GM12878 (cell line): ENCODE measurements around the gene GRB10. TPM values are rescaled to one million over a fixed set of nuclear protein-coding genes. Genes with fewer than 3 reads are reported as not detected.

Experiments used
- ATAC-seq: fragments of 200-7000 bp; cut with Tn5 transposase; 3 replicates; pipeline ENCODE4 v1.9.1; 2020; ENCODE audit warnings: mild to moderate bottlenecking, moderate library complexity
- BruUV-seq: library from RNA; stranded (reverse); fragments of 400-500 nt; replicated peaks from 2 replicates; lab custom pipeline; 2021; lab: Mats Ljungman, UMichigan
- CTCF ChIA-PET: fragments of 300-600 bp; sonication (Branson Sonifier 250); formaldehyde crosslinking; extraction: SDS; loops from one replicate; lab custom pipeline; 2021; ENCODE audit warnings: inconsistent platforms; lab: Yijun Ruan, JAX
- POLR2A ChIA-PET: fragments of 350-600 bp; formaldehyde crosslinking; extraction: SDS; loops from one replicate; lab custom pipeline; 2021; ENCODE audit warnings: inconsistent platforms; lab: Charles Lee
- RAD21 ChIA-PET: fragments of 300-600 bp; sonication (Branson Sonifier 250); formaldehyde crosslinking; loops from one replicate; lab custom pipeline; 2023; ENCODE audit warnings: antibody characterized with exemption; ENCODE audit not compliant: unreplicated experiment; lab: Charles Lee
- SMC1A ChIA-PET: fragments of 300-600 bp; sonication (Branson Sonifier 250); formaldehyde crosslinking; loops from one replicate; lab custom pipeline; 2023; ENCODE audit not compliant: unreplicated experiment, uncharacterized antibody; lab: Charles Lee
- DNase-seq: peaks from one replicate; pipeline ENCODE4 v3.0.0-alpha.2; 2011; ENCODE audit warnings: low read depth, low spot score
- FAIRE-seq: peaks from 3 replicates; lab custom pipeline; 2011; peaks lifted over from hg19 to GRCh38; lab: Jason Lieb, UNC
- H2AFZ ChIP-seq: 2 replicates; pipeline ENCODE4 v1.6.0; 2011; ENCODE audit warnings: low read depth, low read length, control low read depth; ENCODE audit not compliant: control insufficient read depth
- H3K27ac ChIP-seq: 2 replicates; pipeline ENCODE4 v1.5.1; 2011; ENCODE audit warnings: control low read depth; ENCODE audit not compliant: control insufficient read depth, insufficient read depth
- H3K27me3 ChIP-seq, 2 experiments: replicated peaks in 1 of 2; 2 replicates each; pipeline versions ENCODE4 v1.6.0 to v1.6.1; 2011; ENCODE audit warnings: low read length in 1 of 2; ENCODE audit not compliant: control insufficient read depth in 2 of 2, insufficient read depth in 2 of 2
- H3K36me3 ChIP-seq, 2 experiments: 2 replicates each; pipeline ENCODE4 v1.5.1; 2011; ENCODE audit warnings: low read length in 1 of 2; ENCODE audit not compliant: control insufficient read depth in 2 of 2, insufficient read depth in 2 of 2
- H3K4me1 ChIP-seq: 2 replicates; pipeline ENCODE4 v1.6.1; 2011; ENCODE audit warnings: mild to moderate bottlenecking, low read length, moderate library complexity, mixed read lengths; ENCODE audit not compliant: control insufficient read depth, insufficient read depth
- H3K4me2 ChIP-seq: 2 replicates; pipeline ENCODE4 v1.6.0; 2011; ENCODE audit warnings: control low read depth; ENCODE audit not compliant: control insufficient read depth, insufficient read depth
- H3K4me3 ChIP-seq: fragments of 200-600 bp; sonication (generic); 2 replicates; pipeline ENCODE4 v1.5.1; 2016
- H3K79me2 ChIP-seq: 2 replicates; pipeline ENCODE4 v1.6.0; 2011; ENCODE audit warnings: low read length; ENCODE audit not compliant: control insufficient read depth, insufficient read depth
- H3K9ac ChIP-seq: 2 replicates; pipeline ENCODE4 v1.8.0; 2011; ENCODE audit warnings: low read length, control low read depth, mixed read lengths; ENCODE audit not compliant: control insufficient read depth, insufficient read depth
- H3K9me3 ChIP-seq: replicated peaks from 3 replicates; pipeline ENCODE4 v1.5.1; 2011; ENCODE audit warnings: mild to moderate bottlenecking, low read length; ENCODE audit not compliant: control insufficient read depth, insufficient read depth
- H4K20me1 ChIP-seq: 2 replicates; pipeline ENCODE4 v1.6.0; 2011; ENCODE audit not compliant: control insufficient read depth, insufficient read depth
- BRCA1 ChIP-seq: IDR thresholded peaks from 2 replicates; pipeline ENCODE4 v1.6.1; 2011; ENCODE audit warnings: low read depth, low read length, improper control_type of control experiment
- CBX5 ChIP-seq: sonication (generic); IDR thresholded peaks from 2 replicates; pipeline ENCODE4 v1.6.1; 2016; ENCODE audit warnings: low read depth, moderate library complexity, mild to moderate bottlenecking, inconsistent platforms
- CREB1 ChIP-seq: IDR thresholded peaks from 2 replicates; pipeline ENCODE4 v1.6.1; 2012; ENCODE audit warnings: low read depth, mild to moderate bottlenecking, inconsistent platforms
- HDAC6 ChIP-seq: fragments of 200-600 bp; sonication (generic); IDR thresholded peaks from one replicate; pipeline ENCODE4 v1.8.0; 2017; ENCODE audit warnings: antibody characterized with exemption; ENCODE audit not compliant: unreplicated experiment
- STAT1 ChIP-seq: fragments of 450-650 bp; conservative IDR thresholded peaks from 2 replicates; pipeline ENCODE4 v1.6.1; 2014; ENCODE audit warnings: antibody characterized with exemption, mild to moderate bottlenecking
- TBL1XR1 ChIP-seq: IDR thresholded peaks from 2 replicates; pipeline ENCODE4 v1.6.1; 2012; ENCODE audit warnings: low read depth, low read length, improper control_type of control experiment
- USF2 ChIP-seq: IDR thresholded peaks from 2 replicates; pipeline ENCODE4 v1.6.1; 2011; ENCODE audit warnings: low read depth, low read length, improper control_type of control experiment, borderline replicate concordance
- WGBS: methylation state at CpG from one replicate; pipeline ENCODE4 v1.1.6; 2016; ENCODE audit warnings: low lambda C conversion rate; ENCODE audit not compliant: insufficient replicate concordance, insufficient coverage; ENCODE audit errors: missing lambda C conversion rate; 5-methylcytosine and 5-hydroxymethylcytosine counted together
- in situ Hi-C: fragments of 300-500 bp; cut with MboI; formaldehyde crosslinking; loops from 9 replicates; pipeline ENCODE4 v1.14.3; 2018; ENCODE audit warnings: mixed read lengths
- intact Hi-C: fragments of 100-400 bp; cut with micrococcal nuclease; formaldehyde crosslinking; loops from one replicate; pipeline ENCODE4 v1.14.2; 2022; ENCODE audit not compliant: unreplicated experiment
- polyA plus RNA-seq, 11 experiments: library from polyadenylated mRNA; depleted of rRNA in 4 of 11; unstranded in 6 of 11; stranded (reverse) in 5 of 11; fragments of >200 nt; fragmentation: Nextera tagmentation in 4 of 11; fragmentation: Illumina TruSeq in 1 of 11; extraction: Ambion mirVana in 4 of 11; extraction: Trizol in 1 of 11; gene quantifications; 1 replicate in 1 of 11; 2 replicates in 10 of 11; pipeline versions ENCODE4 v1.2.1 to v1.2.3, GENCODE V29; 2011 to 2016; ENCODE audit warnings: inconsistent platforms in 2 of 11, missing spikeins in 2 of 11, low read depth in 1 of 11
- total RNA-seq, 4 experiments: library from RNA; depleted of rRNA in 3 of 4; stranded (reverse); fragments of >200 nt in 3 of 4; fragmentation: Illumina TruSeq in 1 of 4; extraction: Trizol in 1 of 4; gene quantifications; 2 replicates each; pipeline versions ENCODE4 v1.2.1 to v1.2.3, GENCODE V29; 2013 to 2021
- TF ChIP-seq, protein P1 (sequence below): fragments of 450-650 bp; IDR thresholded peaks from 2 replicates; pipeline ENCODE4 v1.6.1; 2017; ENCODE audit warnings: low read depth, mild to moderate bottlenecking, moderate library complexity

GRB10 gene
- total and polyA plus RNA-seq, 10 of the 15 experiments (the other 5 are each of a cell fraction or from before 2014, with no cell fraction given) = 0.04 to 0.33 TPM; not detected in 8

DNA sequence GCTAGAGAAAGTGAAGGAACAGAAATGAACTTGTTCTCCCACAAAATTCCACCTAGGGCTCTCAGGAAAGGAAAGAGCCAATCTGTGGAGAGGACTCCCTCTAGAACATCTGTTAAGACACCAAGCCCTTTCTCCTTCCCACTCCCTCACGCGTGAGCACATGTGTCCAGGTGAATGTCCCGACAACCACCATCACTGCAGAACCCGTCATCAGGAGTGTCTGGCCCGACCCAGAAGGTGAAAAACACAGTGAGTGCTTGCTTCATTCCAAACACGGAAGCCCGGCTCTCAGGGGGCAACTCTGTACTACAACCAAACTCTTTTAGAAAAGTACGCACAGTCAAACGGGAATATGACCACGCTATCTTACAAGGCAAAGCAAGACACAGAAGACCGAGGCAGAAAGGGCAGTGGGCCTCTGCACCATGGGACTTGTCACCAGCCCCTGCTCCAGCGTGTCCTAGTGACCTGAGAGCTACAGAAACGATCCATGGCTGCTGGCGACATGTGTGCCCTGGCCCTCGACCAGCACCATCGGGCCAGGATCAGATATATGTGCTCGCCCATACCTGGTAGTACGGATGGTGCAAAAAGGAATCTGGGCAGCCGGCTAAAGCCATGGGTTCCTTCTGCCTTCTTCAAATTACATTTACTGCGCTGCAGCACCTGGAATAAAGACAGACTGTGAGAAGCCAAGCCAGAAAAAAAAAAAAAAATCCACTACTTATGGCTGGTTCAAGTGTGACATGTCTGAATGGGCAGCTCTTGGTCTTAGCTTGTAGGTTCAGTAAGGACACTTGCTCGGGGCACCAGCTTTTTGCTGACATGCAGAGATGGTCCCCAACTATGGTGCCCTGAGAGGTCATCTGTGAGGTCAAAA lies 50.8 kb downstream of the GRB10 start:
- DNase-seq (no peak), ATAC-seq (no peak), FAIRE-seq (no peak)
- Histone ChIP-seq H3K9me3 (no peaks in the 10 kb centered on the region), H3K79me2 (no peaks in the 10 kb centered on the region), H3K27me3 (peaks cover 2 to 7% of the 10 kb centered on the region in 2 experiments; a peak in 2 of 4 replicates), H4K20me1 (no peaks in the 10 kb centered on the region), H3K4me3 (no peak overlapping the region), H3K36me3 (no peaks in the 10 kb centered on the region), H3K27ac (no peak overlapping the region), H3K4me1 (no peaks in the 10 kb centered on the region), H2AFZ (no peak overlapping the region), H3K4me2 (no peak overlapping the region), H3K9ac (no peak overlapping the region)
- intact Hi-C loops (no loop called here), in situ Hi-C loops (no loop called here)
- no TSS peak for BruUV-seq
- SMC1A ChIA-PET = interaction anchor here (0.6 kb wide), 1 partner anchor 199 kb away, joined by 3 read pairs; no protein-coding TSS in a partner anchor
- RAD21 ChIA-PET = no interaction called here
- TF ChIP-seq BRCA1 = no peak
- TF ChIP-seq CBX5 = no peak
- no peak for TF ChIP-seq CREB1
- TF ChIP-seq STAT1 = no peak
- no peak for TF ChIP-seq HDAC6
- TF ChIP-seq, protein P1, sequence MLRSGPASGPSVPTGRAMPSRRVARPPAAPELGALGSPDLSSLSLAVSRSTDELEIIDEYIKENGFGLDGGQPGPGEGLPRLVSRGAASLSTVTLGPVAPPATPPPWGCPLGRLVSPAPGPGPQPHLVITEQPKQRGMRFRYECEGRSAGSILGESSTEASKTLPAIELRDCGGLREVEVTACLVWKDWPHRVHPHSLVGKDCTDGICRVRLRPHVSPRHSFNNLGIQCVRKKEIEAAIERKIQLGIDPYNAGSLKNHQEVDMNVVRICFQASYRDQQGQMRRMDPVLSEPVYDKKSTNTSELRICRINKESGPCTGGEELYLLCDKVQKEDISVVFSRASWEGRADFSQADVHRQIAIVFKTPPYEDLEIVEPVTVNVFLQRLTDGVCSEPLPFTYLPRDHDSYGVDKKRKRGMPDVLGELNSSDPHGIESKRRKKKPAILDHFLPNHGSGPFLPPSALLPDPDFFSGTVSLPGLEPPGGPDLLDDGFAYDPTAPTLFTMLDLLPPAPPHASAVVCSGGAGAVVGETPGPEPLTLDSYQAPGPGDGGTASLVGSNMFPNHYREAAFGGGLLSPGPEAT = no peak
- TF ChIP-seq TBL1XR1 = no peak
- no peak for TF ChIP-seq USF2
- POLR2A ChIA-PET = no interaction called here
- 50% methylated on average over 21 of the region's 21 CpGs for WGBS
- CTCF ChIA-PET = no interaction called here
